T-helper 1 cell treated with Interleukin-12 subunit alpha and Interleukin-12 subunit beta and Interleukin-4 antibody, amounts not matched to agents 30 ng/mL and 1 ng/mL, for 36 hours (primary cell): ENCODE measurements around the gene FGF12. TPM values are rescaled to one million over a fixed set of nuclear protein-coding genes. Genes with fewer than 3 reads are reported as not detected.

Experiments
- intact Hi-C: fragments of 100-400 bp; cut with micrococcal nuclease; formaldehyde crosslinking; loops from one replicate; pipeline ENCODE4 v1.15.1; 2024
- total RNA-seq: library from RNA; stranded (reverse); gene quantifications from 2 replicates; pipeline ENCODE4 v1.2.3, GENCODE V29; 2022

FGF12 gene
- total RNA-seq, 1 donor from 2014 or later: 0.56 TPM

DNA sequence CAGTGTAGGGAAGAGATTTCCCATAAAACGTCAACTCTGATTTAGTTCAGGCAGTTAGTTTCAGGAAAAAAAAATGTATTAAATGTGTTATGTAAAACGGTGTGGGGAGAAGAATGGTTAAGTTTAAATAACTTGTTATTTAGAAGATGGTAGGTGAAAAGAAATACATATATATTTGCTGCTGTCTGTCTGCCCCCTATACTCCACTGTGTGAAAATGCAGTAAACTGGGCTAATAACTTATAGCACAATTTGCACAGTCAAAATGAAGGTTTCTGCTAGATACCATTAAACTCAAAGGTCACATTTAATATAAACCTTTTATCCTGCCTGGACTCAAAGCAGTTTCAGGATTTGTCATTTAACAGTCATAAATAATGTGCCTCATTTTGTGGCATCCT lies 515.0 kb downstream of the FGF12 start:
- intact Hi-C loops: no loop called here

DNA sequence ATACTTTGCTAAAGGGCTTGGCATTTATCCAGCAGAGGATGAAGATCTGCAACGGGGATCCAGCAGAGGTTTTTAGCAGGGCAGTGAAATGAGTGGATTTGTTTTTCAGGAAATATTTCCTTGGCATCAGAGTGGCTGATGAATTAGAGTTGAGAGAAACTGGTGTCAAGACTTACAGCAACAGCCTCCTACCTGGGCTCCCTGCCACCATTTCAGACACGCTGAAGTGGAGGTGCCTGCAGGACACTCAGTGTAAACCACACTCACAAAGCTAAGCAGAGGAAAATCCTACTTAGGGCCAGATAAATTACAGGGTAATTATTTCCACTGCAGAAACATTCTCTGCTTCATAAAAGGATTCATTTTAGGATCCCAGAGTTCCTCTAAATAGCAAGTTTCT lies 519.7 kb downstream of the FGF12 start:
- intact Hi-C loops: no loop called here

GRCh38 chr3:192207239-192207638 lies 520.1 kb downstream of the FGF12 start:
- intact Hi-C loops: no loop called here

- intact Hi-C loops: no loop called here
Observed at GRCh38 chr3:192194085-192194484, 533.3 kb downstream of the FGF12 start.

- intact Hi-C loops: loop anchor here (1.0 kb wide), 2 partner anchors 235 to 256 kb away; no protein-coding TSS in a partner anchor
Observed at GRCh38 chr3:192188218-192188835, 539.0 kb downstream of the FGF12 start.

GRCh38 chr3:192187485-192188051 lies 539.8 kb downstream of the FGF12 start:
- intact Hi-C loops: loop anchor here (1.0 kb wide), 2 partner anchors 236 to 257 kb away; no protein-coding TSS in a partner anchor

DNA sequence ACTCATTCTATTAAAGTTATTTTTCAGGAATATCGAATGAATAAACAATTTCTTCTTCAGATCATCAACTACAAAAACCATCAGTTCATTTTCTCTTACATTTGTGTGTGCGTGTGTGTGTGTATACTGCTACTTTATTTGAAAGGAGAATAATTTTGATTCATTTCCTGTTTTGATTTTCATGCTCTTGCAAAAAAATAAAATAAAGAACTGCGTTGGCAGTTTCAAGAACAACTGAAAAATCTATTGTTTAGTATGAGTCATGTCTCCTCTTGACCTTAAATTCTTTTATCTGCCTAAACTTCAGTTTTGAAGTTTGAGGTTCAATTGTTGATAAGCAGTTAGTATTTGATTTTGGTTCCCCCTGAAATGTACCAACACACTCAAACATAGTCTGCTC lies 540.8 kb downstream of the FGF12 start:
- intact Hi-C loops: no loop called here

GRCh38 chr3:192186045-192186444 lies 541.3 kb downstream of the FGF12 start:
- intact Hi-C loops: no loop called here

DNA sequence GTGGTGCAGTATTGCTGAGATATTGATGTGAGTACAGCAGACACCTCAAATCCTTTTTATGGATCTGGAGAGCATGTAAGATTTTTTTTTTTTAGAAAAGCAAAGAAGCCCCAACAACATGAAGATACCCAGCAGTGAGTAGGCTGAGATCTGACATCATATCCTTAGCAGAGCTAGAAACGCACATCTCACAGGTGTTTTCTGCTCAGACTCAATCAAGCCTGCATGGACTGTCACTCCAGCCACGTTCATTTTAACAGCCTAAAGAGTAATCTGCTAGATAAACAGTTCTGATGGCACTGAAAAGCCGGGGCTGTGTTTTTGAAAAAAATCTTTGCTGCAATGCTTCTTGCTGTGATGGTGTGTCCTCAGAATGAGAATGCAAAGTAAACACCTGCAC lies 544.2 kb downstream of the FGF12 start:
- intact Hi-C loops: no loop called here

GRCh38 chr3:192181151-192181550 lies 546.2 kb downstream of the FGF12 start:
- intact Hi-C loops: no loop called here

DNA sequence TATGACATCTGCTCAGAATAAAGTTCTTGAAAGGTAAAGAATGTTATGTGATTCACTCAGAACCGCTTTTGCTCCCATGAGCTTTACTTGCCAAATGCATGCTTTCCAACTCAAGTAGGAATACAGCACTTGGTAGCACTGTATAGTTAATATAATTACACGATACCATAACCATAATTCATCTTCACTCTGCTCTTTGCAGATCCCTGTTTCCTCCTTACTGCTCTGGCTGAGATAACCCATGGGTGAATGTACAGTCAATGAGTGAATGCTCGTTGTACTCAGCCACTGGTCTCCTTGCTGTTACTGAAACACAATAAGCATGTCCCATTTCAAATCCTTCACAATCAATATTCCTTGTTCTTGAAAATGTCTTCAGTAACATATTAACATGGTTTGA lies 550.0 kb downstream of the FGF12 start:
- intact Hi-C loops: no loop called here

DNA sequence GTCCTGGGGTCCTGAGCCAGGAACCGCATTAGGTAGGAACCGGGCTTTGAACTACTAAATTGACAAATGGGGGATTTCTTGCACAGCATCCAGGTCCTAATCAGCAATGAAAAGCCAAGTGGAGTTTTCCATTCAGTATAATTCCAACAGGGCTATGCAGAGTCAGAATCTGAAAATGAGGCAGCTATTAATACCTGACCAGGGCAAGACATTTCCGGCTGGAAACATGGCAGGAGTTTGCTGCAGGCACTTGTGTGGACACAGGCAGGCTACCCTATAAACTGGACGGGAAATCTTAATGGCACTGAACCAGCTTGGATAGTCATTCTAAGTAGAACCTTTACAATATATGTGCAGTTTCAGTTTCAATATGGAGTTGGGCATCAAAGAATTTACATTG lies 553.1 kb downstream of the FGF12 start:
- intact Hi-C loops: no loop called here

DNA sequence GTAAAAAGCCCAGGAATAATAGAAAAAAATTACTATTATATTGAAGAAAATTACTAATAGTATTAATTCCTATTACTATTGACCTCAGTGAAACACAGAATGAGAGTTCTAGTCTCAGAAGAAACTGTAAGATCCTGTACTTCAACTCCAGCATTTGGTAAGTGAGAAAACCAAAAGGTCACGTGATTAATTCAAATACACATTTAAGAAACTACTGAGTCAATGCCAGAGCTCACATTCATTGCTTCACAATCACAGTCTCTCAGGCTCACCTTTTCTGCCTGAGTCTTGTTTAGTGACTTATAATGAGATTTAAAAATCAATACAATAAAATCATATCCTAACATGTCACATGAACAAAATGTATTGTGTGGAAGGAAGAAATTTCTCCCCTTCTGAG lies 556.1 kb downstream of the FGF12 start:
- intact Hi-C loops: no loop called here

DNA sequence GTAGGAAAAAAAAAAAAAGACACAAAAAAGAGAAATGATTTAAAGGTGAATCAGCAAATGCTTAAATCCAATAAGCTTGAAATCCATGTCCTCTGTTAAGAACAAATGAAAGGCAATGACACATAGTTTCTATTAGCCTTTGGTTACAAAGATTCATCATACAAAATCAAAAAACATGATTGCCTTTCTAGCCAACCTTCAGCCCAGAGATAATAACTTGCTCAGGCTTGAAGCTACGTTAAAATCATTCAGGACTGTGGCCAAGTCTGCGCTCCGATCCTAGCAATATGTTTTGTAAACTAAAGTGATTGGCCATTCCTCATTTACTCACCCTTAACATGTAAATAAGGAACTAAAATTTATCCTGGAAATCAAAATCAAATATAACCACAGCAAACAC lies 556.7 kb downstream of the FGF12 start:
- intact Hi-C loops: no loop called here

- intact Hi-C loops: no loop called here
Observed at GRCh38 chr3:192170031-192170430, 557.3 kb downstream of the FGF12 start.

- intact Hi-C loops: no loop called here
Observed at GRCh38 chr3:192169332-192169915, 557.9 kb downstream of the FGF12 start.

DNA sequence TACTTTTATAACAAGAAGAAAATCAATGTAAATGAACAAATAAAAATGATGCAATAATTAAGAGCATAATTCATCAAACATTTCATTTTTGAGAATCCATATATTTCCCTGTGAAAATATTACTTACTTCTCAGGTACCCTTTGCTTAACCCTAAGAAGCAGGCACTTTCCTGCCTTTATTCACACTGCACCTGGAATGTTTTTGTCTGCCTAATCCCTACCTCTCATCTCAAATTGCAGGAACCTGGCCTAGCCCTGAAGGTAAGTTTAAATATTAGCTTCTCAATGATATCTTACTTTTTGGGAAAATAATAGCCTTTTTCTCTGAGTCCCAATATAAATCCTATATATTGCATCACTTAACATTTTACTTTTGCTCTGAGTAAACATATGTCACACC lies 559.1 kb downstream of the FGF12 start:
- intact Hi-C loops: no loop called here

GRCh38 chr3:192165552-192165951 lies 561.8 kb downstream of the FGF12 start:
- intact Hi-C loops: no loop called here

GRCh38 chr3:192161661-192162060 lies 565.7 kb downstream of the FGF12 start:
- intact Hi-C loops: no loop called here

GRCh38 chr3:192156382-192156781 lies 571.0 kb downstream of the FGF12 start:
- intact Hi-C loops: no loop called here

GRCh38 chr3:192155194-192155593 lies 572.1 kb downstream of the FGF12 start:
- intact Hi-C loops: no loop called here

- intact Hi-C loops: no loop called here
Observed at GRCh38 chr3:192133271-192133670, 594.1 kb downstream of the FGF12 start.
